GM18951 (cell line): ENCODE measurements around the gene RBM33.
A peak's percentile ranks its signal among the peaks of the same experiment; 100 is the strongest.

ENCODE experiments used
- POLR2A ChIP-seq: IDR thresholded peaks from 4 replicates; pipeline ENCODE4 v1.6.1; 2011; ENCODE audit warnings: mild to moderate bottlenecking; ENCODE audit not compliant: insufficient read length, insufficient read depth; ENCODE audit errors: extremely low read depth
- in situ Hi-C: fragments of 300-500 bp; cut with MboI; formaldehyde crosslinking; loops from one replicate; pipeline ENCODE4 v1.12.0; 2022; ENCODE audit warnings: low sequenced_read_pairs, mixed read lengths, inconsistent platforms; ENCODE audit not compliant: unreplicated experiment

The RBM33 gene

GRCh38 chr7:155644178-155644970 is at the start of gene RBM33:
Gene RBM33, plus strand, starts transcription at chr7:155644661. Its CDS starts 216 bp downstream, at chr7:155644877.
- in situ Hi-C loops: no loop called here
- TF ChIP-seq POLR2A: peak; percentile 92

DNA sequence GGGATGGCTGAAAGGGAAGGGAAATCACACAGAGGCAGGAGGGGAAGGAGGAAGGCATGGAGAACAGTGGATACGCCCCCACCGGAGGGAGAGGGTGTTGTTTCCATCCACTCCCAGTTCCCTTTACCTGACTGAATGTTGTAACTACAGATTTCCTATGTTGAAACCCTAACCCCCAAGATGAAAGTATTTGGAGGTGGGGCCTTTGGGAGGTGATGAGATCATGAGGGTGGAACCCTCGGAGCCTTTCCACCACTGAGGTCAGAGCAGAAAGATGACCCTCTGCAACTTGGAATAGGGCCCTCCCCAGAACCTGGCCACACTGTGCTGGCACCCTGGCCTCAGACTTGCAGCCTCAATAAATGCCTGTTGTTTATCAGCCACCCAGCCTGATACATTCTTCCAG is 49.5 kb upstream of the RBM33 start:
- TF ChIP-seq POLR2A: no peak
- in situ Hi-C loops: loop anchor here (5.0 kb wide), 1 partner anchor 172 kb away; no protein-coding TSS in a partner anchor

DNA sequence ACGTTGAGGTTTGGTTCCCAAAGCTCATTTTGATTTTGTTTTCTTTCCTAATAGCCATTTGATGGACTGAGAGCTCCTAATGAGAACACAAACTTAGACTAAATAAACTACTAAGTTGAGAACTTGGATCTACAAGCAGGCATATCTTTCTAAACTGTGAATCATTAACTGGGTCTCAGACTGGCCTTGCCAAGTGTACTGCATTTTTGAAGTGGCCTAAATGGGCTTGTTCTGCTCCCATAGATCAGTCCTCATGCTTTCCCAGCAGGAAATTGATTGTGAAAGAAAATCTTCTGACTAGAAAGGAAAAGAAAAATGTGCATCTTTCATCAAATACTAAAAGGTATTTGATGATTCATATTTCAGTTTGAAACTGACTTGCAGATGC is 46.7 kb upstream of the RBM33 start:
- in situ Hi-C loops: loop anchor here (5.0 kb wide), 1 partner anchor 170 kb away; no protein-coding TSS in a partner anchor
- TF ChIP-seq POLR2A: no peak

GRCh38 chr7:155598810-155599210 is 45.7 kb upstream of the RBM33 start:
- in situ Hi-C loops: loop anchor here (5.0 kb wide), 1 partner anchor 168 kb away; no protein-coding TSS in a partner anchor
- no peak for TF ChIP-seq POLR2A

GRCh38 chr7:155602156-155602555 is 42.3 kb upstream of the RBM33 start:
- TF ChIP-seq POLR2A: no peak
- in situ Hi-C loops: no loop called here

DNA sequence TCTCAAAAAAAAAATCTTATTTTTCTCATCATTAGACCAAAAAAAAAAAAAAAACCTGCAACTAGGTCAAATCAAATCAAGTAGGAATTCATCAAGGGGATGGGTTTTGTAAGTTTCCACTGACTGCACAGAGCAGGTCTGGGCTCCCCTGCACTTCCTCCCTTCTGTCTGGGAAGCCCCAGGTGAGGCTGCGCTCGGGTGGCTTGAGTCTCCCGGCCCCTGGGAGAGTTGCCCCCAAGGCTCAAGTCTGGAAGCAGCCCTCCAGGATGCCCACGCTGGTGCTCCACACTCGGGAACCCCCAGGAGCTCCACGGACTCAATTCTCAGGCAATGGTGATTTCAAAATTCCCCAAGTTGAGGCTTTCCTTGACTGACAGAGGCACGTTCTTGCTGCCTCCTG is 41.7 kb upstream of the RBM33 start:
- TF ChIP-seq POLR2A: no peak
- in situ Hi-C loops: no loop called here

DNA sequence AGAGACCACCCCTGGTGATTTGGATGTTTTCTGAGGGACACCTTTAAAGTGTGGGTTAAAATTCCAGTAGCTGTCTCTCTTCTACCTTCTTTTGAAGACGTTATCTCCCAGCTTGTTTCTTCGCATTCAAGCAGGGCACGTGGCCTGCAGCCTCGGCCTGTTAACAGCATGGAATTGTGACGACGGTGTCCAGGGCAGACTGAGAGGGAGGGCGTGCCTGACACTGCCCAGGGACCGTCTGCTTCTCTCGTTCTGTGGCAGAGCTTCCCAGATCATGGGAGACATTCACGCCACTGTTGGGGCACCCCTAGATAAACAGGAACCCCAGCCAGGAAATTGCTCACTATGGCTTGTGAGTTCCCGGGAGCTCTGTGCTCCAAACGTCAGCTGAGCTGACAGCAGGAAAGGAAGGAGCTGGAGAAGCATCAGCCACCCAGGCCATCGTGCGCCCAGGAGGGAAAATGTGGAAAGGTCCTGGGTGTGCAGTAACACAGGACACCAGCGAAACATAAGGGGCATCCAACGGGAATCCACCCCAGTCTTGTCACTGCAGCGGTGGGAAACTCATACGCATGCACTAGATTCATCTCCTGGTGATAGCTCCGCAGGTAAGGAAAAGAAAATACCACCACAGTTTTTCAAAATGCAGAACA is 41.1 kb upstream of the RBM33 start:
- in situ Hi-C loops: no loop called here
- TF ChIP-seq POLR2A: no peak

GRCh38 chr7:155603858-155604503 is 40.5 kb upstream of the RBM33 start:
- in situ Hi-C loops: no loop called here
- TF ChIP-seq POLR2A: no peak

DNA sequence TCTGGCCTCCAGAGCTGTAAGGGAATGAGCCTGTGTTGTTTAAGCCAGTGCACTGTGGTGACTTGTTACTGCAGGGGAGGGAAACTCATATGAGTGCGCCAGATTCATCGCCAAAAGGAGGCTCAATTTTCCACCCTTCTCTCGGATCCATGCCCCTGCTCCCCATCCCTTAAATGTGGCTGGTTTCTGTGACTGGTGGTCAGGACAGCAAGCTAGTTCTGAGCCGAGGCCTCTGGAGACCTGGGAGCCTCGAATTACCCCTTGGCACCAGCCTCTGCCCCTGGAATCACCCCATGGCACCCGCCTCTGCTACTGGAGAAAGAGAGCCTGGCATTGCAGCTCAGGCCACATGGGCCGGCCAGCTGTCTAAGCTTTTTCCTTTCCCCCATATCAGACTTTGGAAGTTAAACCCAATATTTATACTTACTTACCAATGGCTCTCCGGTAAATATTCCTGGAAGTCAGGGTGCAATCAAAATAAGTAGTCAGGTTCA is 39.9 kb upstream of the RBM33 start:
- no peak for TF ChIP-seq POLR2A
- in situ Hi-C loops: no loop called here

- in situ Hi-C loops: no loop called here
Measured at GRCh38 chr7:155609185-155609584, 35.3 kb upstream of the RBM33 start.

DNA sequence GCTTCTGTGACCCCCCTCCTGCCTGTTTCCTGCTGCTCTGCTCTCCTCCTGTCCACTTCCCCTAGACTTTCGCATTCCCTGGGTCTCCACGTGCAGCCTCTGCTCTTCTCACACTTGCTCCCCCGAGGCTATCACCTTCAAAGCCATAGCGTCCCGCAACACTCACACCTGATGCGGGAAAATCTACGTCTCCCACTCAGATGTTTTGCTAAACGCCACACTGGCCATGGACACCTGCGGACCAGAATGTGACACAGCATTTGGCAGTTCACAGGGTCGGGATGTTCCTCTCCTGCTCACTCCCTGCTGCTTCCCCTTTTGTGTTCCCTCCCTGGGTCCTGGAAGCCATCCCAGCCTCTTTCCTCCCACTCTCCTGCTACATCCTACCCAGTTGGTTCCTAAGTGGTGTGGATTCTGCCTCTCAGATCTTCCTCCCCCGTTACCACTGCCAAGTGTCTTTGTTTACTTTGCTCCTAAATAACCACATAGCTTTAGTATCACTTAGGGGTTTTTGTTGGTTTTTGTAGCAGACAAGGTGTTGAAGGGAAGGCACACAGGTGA is 33.7 kb upstream of the RBM33 start:
- TF ChIP-seq POLR2A: no peak
- in situ Hi-C loops: no loop called here

More at GRCh38 chr7:155609185-155609584, 35.3 kb upstream of the RBM33 start:
- TF ChIP-seq POLR2A: no peak

- in situ Hi-C loops: no loop called here
- TF ChIP-seq POLR2A: no peak
Measured at GRCh38 chr7:155611808-155612447, 32.5 kb upstream of the RBM33 start.
